HG03354 (cell line): Measurements from ENCODE around the gene SLC35A2.
"Not testable (repeated sequence)": the region's sequence is repeated elsewhere in the genome, so short reads cannot be mapped to it uniquely, and the experiment has no call there.

ENCODE experiments used
- ATAC-seq: cut with Tn5 transposase; IDR thresholded peaks from one replicate; pipeline ENCODE4 v1.9.1; 2021; ENCODE audit warnings: mild to moderate bottlenecking; ENCODE audit not compliant: unreplicated experiment, poor library complexity, severe bottlenecking

The SLC35A2 gene

DNA sequence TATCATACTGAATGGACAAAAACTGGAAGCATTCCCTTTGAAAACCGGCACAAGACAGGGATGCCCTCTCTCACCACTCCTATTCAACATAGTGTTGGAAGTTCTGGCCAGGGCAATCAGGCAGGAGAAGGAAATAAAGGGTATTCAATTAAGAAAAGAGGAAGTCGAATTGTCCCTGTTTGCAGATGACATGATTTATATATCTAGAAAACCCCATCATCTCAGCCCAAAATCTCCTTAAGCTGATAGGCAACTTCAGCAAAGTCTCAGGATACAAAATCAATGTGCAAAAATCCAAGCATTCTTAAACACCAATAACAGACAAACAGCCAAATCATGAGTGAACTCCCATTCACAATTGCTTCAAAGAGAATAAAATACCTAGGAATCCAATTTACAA lies 39.4 kb downstream of the SLC35A2 start:
- not testable (repeated sequence) for ATAC-seq

DNA sequence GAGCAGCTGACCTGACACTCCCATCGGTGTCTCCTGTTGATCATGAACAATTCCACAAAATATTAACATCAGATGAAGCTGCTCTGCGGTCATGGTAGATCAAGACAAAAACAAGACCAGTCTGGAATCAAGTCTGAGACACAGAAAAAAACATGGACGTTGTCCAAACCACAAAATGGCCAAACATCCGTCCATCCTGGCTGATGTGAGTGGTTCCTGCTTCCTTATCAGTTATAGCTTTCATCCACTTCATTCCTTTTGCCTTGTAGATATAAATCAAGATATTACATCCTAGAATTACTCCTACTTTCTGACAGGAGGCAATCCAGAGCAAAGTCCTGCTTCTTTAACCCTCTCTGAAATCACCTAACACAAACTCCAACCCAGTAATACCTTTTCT lies 47.2 kb downstream of the SLC35A2 start:
- ATAC-seq = no peak

DNA sequence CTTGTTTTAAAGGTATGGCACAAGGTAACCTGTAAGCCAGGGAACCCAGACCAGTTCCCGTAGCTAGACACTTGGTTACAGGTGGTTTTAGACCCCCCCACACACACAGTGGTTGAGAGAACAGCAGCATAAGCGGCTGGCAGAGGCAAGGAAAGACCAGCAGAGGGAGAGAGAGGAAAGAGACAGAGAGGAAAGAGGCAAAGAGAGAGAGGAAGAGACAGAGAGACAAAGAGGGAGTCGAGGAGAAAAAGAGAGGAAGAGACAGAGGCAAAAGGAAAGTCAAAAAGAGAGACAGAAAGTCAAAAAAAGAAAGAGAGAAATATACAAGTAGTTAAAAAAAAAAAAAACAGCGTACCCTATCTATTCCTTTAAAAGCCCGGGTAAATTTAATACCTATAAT lies 56.5 kb downstream of the SLC35A2 start:
- no peak for ATAC-seq

- ATAC-seq = not testable (repeated sequence)
Observed at GRCh38 chrX:48854121-48854804, 57.2 kb downstream of the SLC35A2 start.

DNA sequence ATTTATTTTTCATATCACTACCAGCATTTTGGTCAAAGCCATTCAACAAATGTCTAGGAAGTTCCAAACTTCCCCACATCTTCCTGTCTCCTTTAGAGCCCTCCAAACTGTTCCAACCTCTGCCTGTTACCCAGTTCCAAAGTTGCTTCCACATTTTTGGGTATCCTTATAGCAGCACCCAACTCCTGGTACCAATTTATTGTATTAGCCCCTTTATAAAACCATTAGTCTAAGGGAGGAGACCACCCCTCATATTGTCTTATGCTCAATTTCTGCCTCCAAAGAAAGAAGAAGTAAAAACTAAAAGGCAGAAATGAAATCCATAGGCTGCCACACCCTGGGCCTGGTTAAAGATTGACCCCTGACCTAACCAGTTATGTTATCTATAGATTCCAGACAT lies 58.0 kb downstream of the SLC35A2 start:
- ATAC-seq = not testable (repeated sequence)
